Inflammatory macrophage treated with lipopolysaccharide for 4 hours (primary cell): Measurements from ENCODE around the gene SIRT6.
"Not testable (repeated sequence)": the region's sequence is repeated elsewhere in the genome, so short reads cannot be mapped to it uniquely, and the experiment has no call there.

ENCODE experiments used
- DNase-seq: peaks from one replicate; pipeline ENCODE4 v3.0.0-alpha.2; 2020

The SIRT6 gene

DNA sequence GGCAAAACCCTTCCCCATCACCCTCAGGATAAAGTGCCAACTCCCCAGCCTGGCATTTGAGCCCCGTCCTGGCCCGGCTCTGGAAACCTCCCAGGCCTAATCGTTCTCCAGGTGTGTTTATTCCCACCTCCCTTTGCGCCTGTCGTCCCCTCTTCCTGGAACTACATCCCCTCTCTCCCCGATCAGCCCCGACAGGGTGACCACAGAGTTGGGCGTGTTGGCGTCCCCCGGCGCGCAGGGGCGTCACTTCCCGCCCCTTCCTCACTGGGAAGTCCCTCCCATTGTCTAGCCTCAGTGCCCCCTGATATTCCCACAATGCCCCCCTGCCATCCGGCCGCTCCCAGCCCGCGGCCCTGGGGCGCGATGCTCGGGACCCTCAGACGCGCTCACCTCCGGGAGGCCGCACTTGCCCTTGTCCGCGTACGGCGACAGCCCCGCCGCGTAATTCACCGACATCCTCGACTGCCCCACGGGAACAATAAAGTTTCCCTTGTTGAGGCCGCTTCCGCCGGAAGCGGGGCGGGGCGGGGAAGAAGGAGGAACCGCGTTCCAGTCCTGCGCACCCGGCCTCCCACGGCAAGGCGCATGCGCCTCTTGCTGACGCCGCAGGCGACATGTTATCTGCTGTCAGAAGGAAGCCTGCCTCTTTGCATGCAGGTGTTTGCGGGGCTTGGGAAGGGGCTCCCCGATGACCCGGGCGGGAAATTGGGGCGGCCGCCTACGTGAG lies at the start of gene SIRT6, which contains the start of gene ANKRD24:
SIRT6 (minus strand) TSS at position 480 of the 727 bp plus-strand sequence; CDS start at position 456, 24 bp downstream.
ANKRD24 (plus strand) TSS at position 606 of the 727 bp plus-strand sequence. CDS start 3,737 bp downstream, outside the sequence.
- peak; percentile 98 for DNase-seq

DNA sequence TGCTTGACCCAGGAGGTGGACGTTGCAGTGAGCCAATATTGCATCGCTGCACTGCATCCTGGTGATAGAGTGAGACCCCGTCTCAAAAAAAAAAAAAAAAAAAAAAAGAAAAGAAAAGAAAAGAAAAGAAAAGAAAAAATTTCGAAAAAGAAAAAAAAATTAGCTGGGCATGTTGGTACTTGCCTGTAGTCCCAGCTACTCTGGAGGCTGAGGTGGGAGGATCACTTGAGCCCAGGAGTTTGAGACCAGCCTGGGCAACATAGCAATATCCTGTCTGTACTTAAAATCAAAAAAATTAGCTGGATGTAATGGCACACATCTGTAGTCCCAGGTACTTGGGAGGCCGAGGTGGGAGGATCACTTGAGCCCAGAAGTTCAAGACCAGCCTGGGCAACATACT lies 49.8 kb upstream of the SIRT6 start:
- DNase-seq = not testable (repeated sequence)

DNA sequence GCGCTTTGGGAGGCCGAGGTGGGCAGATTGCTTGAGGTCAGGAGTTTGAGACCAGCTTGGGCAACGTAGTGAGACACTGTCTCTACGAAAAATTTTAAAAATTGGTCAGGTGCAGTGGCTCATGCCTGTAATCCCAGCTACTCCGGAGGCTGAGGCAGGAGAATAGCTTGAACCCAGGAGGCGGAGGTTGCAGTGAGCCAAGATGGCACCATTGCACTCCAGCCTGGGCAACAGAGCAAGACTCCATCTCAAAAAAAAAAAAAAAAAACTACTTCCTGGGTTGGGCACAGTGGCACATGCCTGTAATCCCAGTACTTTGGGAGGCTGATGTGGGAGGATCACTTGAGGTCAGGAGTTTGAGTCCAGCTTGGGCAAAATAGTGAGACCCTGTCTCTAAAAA lies 49.2 kb upstream of the SIRT6 start:
- not testable (repeated sequence) for DNase-seq

DNA sequence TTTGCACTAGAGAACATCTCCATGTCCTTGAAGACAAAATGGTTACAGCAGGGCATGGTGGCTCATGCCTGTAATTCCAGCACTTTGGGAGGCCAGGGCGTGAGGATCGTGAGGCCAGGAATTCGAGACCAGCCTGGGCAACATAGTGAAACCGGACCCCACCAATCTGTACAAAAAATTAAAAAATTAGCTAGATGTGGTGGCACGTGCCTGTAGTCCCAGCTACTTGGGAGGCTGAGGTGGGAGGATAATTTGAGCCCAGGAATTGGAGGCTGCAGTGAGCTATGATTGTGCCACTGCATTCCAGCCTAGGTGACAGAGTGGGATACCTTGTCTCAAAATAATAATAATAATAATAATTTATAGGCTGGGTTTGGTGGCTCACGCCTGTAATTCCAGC lies 47.9 kb upstream of the SIRT6 start:
- not testable (repeated sequence) for DNase-seq

DNA sequence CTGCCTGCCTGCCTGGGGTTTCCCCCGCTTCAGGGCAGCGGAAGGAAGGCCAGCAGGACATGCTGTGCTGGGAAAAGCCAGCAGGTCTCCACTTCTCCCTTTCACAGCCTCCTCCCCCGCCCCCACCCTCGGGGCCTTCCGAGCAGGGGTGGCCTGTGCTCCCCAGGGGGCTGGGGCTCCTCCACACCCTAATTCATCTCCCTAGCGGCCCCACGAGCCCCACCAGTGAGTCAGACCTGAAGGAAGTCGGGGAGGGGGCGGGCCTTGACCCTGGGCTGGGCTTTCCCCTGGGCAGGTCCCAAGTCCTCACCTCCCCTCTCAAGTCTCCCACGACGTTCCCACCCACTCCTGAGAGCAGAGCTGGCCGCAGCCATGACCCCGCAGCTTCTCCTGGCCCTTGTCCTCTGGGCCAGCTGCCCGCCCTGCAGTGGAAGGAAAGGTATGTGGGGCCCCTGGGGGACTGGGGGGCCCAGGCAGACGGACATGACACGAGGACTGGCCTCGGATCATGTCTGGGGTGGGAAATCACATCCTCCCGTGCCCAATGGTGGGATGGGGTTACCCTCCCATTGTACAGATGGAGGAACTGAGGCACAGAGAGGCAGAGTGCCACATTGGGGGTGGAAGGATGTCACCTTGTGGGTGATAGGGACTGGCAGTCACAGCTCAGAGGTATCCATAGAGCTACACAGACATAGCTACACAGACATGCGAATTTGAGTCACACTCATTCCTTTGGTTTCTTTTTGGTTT lies 47.0 kb upstream of the SIRT6 start, which contains the start of gene EBI3:
EBI3 (plus strand) TSS at position 345 of the 753 bp plus-strand sequence; CDS start at position 373, 28 bp downstream.
- DNase-seq = peak; percentile 94

DNA sequence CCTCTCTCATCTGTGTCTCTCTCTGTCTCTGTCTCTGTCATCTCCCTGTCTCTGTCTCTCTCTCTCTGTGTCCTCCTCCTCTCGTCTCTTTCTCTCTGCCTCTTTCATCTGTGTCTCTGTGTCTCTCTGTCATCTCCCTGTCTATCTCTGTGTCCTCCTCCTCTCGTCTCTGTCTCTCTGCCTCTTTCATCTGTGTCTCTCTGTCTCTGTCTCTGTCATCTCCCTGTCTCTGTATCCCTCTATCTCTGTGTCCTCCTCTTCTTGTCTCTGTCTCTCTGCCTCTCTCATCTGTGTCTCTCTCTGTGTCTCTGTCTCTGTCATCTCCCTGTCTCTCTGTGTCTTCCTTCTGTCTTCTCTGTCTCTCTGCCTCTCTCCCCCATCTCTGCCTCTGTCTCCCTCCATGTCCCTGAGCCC lies 46.4 kb upstream of the SIRT6 start:
- DNase-seq = no peak

DNA sequence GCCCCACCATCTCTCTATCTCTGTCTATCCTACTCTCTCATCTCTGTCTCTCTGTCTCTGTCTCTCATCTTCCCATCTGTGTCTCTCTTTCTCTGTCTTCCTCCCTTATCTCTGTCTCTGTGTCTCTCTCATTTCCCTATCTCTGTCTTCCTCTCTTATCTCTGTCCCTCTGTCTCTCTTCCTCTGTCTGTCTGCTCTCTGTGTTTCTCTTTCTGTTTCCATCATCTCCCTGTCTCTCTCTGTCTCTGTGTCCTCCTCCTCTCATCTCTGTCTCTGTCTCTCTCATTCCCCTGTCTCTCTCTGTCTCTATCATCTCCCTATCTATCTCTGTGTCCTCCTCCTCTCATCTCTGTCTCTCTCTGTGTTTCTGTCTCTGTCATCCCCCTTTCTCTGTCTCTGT lies 45.4 kb upstream of the SIRT6 start:
- DNase-seq = peak; percentile 44

DNA sequence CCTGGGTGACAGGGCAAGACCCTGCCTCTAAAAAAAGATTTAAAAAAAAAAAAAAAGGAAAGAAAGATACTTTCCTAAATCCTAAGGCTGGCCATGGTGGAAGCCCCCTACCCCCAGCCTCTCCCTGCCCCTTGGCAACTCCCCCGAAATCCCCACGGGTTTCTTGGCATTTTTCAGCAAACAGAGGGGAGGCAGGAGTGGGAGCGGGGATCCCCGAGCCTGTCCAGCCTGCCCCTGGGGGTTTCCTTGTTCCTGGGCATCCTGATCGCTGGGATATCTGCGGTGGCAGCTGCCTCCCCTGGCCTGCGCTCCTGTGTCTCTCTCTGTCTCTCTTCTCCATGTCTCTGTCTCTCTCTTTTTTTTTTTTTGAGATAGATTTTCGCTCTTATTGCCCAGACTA lies 43.5 kb upstream of the SIRT6 start:
- no peak for DNase-seq

DNA sequence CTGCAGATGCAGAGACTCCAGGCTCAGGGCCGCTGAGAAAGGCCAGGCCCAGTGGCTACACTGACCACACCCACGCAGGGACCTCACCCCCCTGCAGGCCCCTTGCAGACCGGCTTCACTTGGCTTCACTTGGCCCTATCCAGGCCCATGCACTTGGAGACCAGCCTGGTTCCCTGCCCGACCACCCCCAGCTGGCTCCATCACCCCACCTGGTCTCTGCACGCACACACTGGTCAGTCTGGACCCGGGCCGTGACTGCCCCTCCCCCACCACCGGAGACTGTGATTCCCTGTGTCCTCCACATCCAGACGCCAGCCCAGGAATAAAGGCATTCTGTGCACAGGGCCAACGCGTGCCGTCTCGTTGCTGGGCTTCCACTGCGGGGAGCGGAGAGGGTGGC lies 42.1 kb upstream of the SIRT6 start:
- DNase-seq = no peak

DNA sequence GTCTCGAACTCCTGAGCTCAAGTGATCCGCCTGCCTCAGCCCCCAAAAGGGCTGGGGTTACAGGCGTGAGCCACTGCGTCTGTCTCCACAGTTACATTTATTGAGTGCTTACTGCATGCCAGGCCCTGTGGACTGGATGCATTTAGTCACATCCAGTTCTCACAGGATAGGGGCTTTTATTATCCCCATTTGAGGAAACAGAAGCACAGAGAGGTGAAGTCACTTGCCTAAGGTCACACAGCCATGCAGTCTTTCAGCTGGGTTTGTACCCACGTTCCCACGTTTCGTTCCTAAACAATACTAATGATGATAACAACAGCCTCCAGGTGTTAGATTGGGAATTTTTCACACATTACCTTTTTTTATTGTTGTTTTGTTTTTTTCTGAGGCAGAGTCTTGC lies 37.8 kb upstream of the SIRT6 start:
- DNase-seq = no peak

DNA sequence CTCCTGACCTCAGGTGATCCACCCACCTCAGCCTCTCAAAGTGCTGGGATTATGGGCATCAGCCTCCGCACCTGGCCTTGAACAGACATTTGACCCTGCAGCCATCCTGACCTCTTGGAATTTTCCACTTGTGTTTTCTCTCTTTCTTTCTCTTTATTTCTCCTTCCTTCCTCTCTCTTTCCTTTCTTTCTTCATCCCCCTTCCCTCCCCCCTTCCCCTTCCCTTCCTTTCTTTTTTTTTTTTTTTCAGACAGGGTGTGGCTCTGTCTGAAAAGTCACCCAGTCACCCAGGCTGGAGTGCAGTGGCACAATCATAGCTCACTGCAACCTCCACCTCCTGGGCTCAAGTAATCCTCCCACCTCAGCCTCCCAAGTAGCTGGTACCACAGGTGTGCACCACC lies 36.2 kb upstream of the SIRT6 start:
- DNase-seq = not testable (repeated sequence)

DNA sequence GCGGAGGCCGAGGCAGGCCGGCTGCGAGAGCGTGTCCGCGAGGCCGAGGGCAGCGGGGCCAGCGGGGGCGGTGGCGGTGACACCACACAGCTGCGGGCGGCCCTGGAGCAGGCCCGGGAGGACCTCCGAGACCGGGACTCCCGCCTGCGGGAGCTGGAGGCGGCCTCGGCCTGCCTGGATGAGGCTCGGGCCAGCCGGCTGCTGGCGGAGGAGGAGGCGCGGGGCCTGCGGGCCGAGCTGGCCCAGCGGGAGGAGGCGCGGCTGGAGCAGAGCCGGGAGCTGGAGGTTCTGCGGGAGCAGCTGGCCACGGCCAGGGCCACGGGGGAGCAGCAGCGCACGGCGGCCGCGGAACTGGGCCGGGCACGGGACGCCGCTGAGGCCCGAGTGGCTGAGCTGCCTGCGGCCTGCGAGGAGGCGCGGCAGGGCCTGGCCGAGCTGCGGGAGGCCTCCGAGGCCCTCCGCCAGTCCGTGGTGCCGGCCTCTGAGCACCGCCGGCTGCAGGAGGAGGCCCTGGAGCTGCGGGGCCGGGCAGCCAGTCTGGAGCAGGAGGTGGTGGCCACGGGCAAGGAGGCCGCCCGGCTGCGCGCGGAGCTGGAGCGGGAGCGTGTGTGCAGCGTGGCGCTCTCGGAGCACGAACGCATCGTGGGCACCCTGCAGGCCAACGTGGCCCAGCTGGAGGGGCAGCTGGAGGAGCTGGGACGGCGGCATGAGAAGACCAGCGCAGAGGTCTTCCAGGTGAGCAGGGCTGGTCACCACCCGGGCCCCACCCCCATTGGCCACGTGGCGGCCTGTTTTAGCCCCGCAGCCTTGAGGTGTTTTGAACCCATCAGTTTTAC lies 35.3 kb upstream of the SIRT6 start:
- DNase-seq = no peak

DNA sequence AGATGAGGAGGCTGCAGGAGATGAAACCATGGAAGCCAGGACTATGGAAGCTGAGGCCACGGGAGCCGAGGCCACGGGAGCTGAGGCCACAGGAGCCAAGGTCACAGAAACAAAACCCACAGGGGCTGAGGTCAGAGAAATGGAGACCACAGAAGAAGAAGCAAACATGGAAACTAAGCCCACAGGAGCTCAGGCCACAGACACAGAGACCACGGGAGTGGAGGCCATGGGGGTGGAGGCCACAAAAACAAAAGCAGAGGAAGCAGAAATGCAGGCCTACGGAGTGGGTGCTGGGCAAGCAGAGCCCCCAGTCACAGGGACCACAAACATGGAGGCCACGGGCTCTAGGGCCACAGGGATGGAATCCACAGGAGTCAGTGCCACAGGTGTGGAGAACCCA lies 34.5 kb upstream of the SIRT6 start:
- DNase-seq = no peak

DNA sequence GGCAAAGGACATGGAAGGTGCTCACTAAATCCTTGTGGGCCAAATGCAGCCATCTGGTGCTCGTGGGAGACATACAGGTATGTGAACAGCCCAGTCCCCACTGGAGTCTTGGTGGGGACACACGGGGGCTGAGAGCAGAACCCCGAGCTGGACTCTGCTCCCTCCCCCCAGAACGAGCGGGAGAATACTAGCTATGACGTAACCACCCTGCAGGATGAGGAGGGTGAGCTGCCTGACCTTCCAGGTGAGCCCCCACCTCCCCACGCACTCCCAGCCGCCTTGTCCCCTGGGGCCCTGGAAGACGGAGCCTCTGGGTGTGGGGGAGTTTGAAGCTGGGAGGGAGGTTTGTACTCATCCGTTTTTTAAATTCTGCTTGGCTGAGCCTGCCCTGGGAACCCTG lies 33.4 kb upstream of the SIRT6 start:
- DNase-seq = no peak

DNA sequence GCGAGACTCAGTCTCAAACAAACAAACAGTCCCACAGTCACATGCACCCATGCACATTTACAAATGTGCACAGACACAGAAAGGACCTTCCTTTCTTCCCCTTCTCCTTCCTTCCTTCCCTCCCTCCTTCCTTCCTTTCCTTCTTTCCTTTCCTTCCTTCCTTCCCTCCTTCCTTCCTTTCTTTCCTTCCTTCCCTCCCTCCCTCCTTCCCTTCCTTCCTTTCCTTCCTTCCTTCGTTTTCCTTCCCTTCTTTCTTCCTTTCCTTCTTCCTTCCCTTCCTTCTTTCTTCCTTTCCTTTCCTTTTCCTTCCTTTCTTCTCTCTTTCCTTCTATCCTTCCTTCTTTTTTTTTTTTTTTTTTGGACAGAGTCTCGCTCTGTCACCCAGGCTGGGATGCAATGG lies 30.8 kb upstream of the SIRT6 start:
- no peak for DNase-seq

DNA sequence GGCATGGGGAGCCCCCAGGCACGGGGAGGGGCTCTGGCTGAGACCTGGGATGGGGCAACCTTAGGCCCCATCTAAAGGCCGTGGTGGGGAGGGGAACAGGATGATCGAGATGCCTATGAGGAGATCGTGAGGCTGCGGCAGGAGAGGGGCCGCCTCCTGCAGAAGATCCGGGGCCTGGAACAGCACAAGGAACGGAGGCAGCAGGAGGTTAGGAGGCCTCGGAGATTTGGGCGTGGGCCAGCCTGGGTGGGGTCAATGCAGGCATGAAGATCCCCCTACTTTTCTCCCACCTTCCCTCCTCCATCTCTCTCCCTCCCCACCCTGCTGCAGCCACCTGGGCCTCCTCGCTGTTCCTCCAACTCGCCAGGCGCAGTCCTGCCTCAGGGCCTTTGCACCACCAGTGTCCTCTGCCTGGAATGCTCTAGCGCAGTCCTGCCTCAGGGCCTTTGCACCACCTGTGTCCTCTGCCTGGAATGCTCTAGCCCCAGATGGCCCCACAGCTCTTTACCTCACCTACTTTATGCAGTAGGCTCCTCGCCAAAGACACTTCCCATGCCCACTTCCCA lies 27.9 kb upstream of the SIRT6 start:
- DNase-seq = no peak

DNA sequence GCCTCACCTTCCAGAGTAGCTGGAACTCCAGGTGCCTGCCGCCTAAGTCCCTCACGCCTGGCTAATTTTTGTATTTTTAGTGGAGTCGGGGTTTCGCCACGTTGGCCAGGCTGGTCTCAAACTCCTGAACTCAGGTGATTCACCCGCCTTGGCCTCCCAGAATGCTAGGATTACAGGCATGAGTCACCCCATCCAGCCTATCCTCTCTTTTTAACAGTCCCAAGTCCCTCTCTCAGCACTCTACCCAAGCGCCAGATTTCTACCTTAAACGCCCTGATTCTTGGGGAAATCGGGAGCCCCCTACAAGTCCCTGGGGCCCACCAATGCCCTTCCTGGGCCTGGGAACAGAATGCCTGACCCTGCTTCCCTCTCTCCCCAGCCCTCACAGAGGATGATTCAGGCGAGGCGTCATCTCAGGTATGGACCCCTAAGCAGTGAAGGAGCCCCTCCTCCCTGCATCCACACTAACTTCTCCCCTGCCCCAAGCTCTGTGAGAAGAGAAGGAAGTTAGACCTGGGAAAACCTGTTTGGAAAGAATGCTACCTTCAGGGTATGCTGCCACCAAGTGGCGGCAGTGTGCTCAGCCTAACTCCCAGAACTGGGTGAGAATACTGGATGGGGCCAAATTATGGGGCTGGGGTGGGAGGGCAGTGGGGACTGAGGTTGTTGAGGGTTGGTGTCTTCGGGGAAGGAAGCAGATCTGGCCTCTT lies 26.2 kb upstream of the SIRT6 start:
- peak; percentile 39 for DNase-seq

DNA sequence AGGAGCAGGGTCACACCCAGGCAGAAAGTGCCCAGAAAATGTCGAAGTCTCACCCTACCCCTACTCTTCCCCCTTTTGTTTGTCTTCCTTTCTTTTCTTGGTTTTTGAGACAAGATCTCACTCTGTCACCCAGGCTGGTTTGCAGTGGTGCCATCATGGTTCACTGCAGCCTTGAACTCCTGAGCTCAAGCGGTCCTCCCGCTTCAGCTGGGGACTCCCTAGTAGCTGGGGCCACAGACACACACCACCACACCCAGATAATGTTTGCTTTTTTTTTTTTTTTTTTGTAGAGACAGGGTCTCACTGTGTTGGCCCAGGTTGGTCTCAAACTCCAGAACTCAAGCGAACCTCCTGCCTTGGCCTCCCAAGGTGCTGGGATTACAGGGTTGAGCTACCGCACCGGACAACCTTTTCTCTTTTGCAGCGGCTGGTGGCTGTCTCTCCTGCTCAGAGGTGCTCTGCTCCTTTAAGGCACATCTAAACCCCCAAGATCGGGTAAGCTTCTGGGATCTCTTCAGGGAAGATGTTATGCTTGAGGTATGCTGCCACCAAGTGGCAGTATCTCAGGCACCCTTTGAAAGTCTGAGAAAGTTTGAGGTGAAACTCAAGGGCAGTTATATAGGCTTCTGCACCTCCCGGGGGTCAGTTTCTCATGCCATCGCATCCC lies 24.6 kb upstream of the SIRT6 start:
- peak; percentile 37 for DNase-seq

DNA sequence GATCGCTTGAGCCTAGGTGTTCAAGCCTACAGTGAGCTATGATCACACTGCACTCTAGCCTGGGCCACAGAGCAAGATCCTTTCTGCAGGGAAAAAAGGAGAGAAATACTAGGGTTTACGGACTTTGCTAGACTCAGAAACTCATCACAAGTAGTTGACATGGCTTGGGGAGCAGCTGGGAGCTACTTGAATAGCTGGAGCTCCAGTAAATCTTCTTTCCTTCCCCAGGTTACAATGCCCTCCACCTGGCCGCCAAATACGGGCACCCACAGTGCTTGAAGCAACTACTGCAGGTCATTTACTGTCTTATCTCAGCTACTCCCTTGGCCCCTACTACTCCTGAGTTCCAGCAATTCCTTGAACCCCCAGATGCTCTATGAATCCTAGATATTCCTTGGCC lies 19.4 kb upstream of the SIRT6 start:
- DNase-seq = no peak

DNA sequence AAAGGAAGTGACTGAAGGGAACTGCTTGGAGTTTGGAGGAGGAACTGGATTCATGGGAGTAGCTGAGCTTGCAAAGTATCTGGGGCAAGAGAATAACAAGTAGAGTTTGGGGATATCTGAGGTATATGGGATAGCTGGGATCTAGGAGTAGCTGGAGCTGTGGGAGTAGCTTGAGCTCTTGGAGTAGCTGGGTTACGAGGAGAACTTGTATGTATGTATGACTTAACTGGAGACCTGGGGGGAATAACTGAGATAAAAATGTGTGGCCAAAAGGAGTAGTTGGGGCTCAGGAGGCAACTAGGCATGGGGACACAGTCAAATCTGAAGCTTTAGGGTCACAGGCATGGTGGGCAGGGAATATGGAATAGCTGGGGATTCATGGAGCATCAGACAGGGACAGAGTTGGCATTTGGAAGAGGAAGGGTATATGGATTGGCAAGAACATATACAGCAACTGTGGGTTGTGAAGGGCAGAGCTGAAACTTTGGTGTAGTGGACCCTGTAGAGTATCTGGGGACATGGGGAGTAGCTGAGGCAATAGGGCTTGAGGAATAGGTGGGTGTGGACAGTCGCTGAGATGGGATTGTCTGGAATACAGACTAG lies 18.7 kb upstream of the SIRT6 start:
- DNase-seq = no peak

DNA sequence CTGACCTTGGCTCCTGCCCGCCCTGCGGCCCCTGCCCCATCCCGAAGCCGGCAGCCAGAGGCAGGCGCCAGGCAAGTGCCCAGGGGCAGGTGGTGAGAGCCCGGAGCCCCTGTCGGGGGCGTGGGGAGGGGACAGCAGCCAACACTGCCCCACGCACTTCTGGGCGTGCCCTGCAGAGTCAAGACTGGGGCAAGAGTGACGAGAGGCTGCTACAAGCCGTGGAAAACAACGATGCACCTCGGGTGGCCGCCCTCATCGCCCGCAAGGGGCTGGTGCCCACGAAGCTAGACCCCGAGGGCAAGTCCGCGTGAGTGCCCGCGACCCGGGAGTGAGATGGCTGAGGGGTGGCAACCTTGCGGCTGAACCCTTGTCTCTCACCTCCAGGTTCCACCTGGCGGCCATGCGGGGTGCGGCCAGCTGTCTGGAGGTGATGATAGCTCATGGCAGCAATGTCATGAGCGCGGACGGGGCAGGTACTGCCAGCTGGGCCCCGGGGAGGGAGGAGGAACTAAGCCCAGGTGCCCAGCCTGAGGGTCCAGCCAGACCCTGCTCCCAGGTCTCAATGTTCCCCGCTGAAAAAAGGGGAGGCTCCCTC lies 17.4 kb upstream of the SIRT6 start:
- no peak for DNase-seq
